ENCODE measurements around the gene ITGA2. TPM values are rescaled to one million over a fixed set of nuclear protein-coding genes. Genes with fewer than 3 reads are reported as not detected.

Gene ITGA2
- 0.69 and 0.92 TPM in 2 replicates for total RNA-seq (2021)
- Bru-seq, nascent RNA, result percentile 32 among the genes with signal in this experiment
- BruChase-seq, experiment 1, labeled RNA remaining after a 2-hour chase, result percentile 27 among the genes with signal in this experiment
- percentile 30 among the genes with signal in this experiment for BruChase-seq, experiment 2, labeled RNA remaining after a 6-hour chase
- long read RNA-seq, result 0 reads

- H3K9me3 ChIP-seq (ENCODE audit: low read depth, low read length, poor library complexity, severe bottlenecking), result no peaks in the 10 kb centered on the region
- CTCF ChIA-PET, result no interaction called here
- intact Hi-C loops (cut with micrococcal nuclease; ENCODE audit: unreplicated experiment), result no loop called here
- BruUV-seq (replicated peaks), result no TSS peak
- H3K36me3 ChIP-seq (ENCODE audit: insufficient read depth, low read length, poor library complexity, severe bottlenecking), result no peaks in the 10 kb centered on the region
- no peaks in the 10 kb centered on the region for H3K4me1 ChIP-seq (ENCODE audit: insufficient read depth, low read length, poor library complexity, severe bottlenecking)
- no peak for TF ChIP-seq EZH2 (IDR thresholded peaks at IDR 0.05; ENCODE audit: borderline replicate concordance, low read depth, low read length, poor library complexity, severe bottlenecking)
- no peak for TF ChIP-seq CTCF (conservative IDR thresholded peaks at IDR 0.05; ENCODE audit: low read depth, low read length)
- H3K27ac ChIP-seq (ENCODE audit: low read depth, low read length, poor library complexity, severe bottlenecking), result no peak within 1 kb of the TSS
- H3K27me3 ChIP-seq (replicated peaks; ENCODE audit: insufficient read depth, low read depth, low read length, poor library complexity), result peaks cover 26% of the 10 kb centered on the region
- H3K4me3 ChIP-seq (ENCODE audit: low read depth, low read length, poor library complexity, severe bottlenecking), result peak within 1 kb of the TSS; percentile 55
- POLR2A ChIA-PET (ENCODE audit: low non-redundant PET), result no interaction called here
- peak; percentile 33 for DNase-seq (ENCODE audit: low spot score)
Measured at GRCh38 chr5:52989025-52989780, at the start of gene ITGA2. Gene ITGA2 (plus strand): TSS chr5:52989352. CDS start chr5:52989469, 117 bp downstream.

GRCh38 chr5:52943285-52943684, 45.9 kb upstream of the ITGA2 start:
- CTCF ChIA-PET, result no interaction called here
- no peaks in the 10 kb centered on the region for H3K36me3 ChIP-seq (ENCODE audit: insufficient read depth, low read length, poor library complexity, severe bottlenecking)
- POLR2A ChIA-PET (ENCODE audit: low non-redundant PET), result no interaction called here
- H3K4me1 ChIP-seq (ENCODE audit: insufficient read depth, low read length, poor library complexity, severe bottlenecking), result peaks cover 15% of the 10 kb centered on the region
- H3K9me3 ChIP-seq (ENCODE audit: low read depth, low read length, poor library complexity, severe bottlenecking), result no peaks in the 10 kb centered on the region
- intact Hi-C loops (cut with micrococcal nuclease; ENCODE audit: unreplicated experiment), result loop anchor here (10.0 kb wide), 1 partner anchor 1282 kb away; no protein-coding TSS in a partner anchor
- no peak overlapping the region for H3K4me3 ChIP-seq (ENCODE audit: low read depth, low read length, poor library complexity, severe bottlenecking)
- TF ChIP-seq CTCF (conservative IDR thresholded peaks at IDR 0.05; ENCODE audit: low read depth, low read length), result 0 out of 2 replicates have a peak, but pooled peaks have one; percentile 18
- TF ChIP-seq EZH2 (IDR thresholded peaks at IDR 0.05; ENCODE audit: borderline replicate concordance, low read depth, low read length, poor library complexity, severe bottlenecking), result no peak
- H3K27me3 ChIP-seq (replicated peaks; ENCODE audit: insufficient read depth, low read depth, low read length, poor library complexity), result no peaks in the 10 kb centered on the region
- no peak for DNase-seq (ENCODE audit: low spot score)
- no peak overlapping the region for H3K27ac ChIP-seq (ENCODE audit: low read depth, low read length, poor library complexity, severe bottlenecking)
- BruUV-seq (replicated peaks), result no TSS peak

- no peak overlapping the region for H3K27ac ChIP-seq (ENCODE audit: low read depth, low read length, poor library complexity, severe bottlenecking)
- no TSS peak for BruUV-seq (replicated peaks)
- CTCF ChIA-PET, result no interaction called here
Measured at GRCh38 chr5:52943808-52944207, 45.3 kb upstream of the ITGA2 start.

More at GRCh38 chr5:52943808-52944207, 45.3 kb upstream of the ITGA2 start:
- H3K4me3 ChIP-seq (ENCODE audit: low read depth, low read length, poor library complexity, severe bottlenecking), result no peak overlapping the region
- no peak for TF ChIP-seq EZH2 (IDR thresholded peaks at IDR 0.05; ENCODE audit: borderline replicate concordance, low read depth, low read length, poor library complexity, severe bottlenecking)
- intact Hi-C loops (cut with micrococcal nuclease; ENCODE audit: unreplicated experiment), result loop anchor here (10.0 kb wide), 1 partner anchor 1281 kb away; no protein-coding TSS in a partner anchor
- peaks cover 15% of the 10 kb centered on the region for H3K4me1 ChIP-seq (ENCODE audit: insufficient read depth, low read length, poor library complexity, severe bottlenecking)
- H3K36me3 ChIP-seq (ENCODE audit: insufficient read depth, low read length, poor library complexity, severe bottlenecking), result no peaks in the 10 kb centered on the region
- H3K27me3 ChIP-seq (replicated peaks; ENCODE audit: insufficient read depth, low read depth, low read length, poor library complexity), result no peaks in the 10 kb centered on the region
- POLR2A ChIA-PET (ENCODE audit: low non-redundant PET), result no interaction called here
- no peaks in the 10 kb centered on the region for H3K9me3 ChIP-seq (ENCODE audit: low read depth, low read length, poor library complexity, severe bottlenecking)
- DNase-seq (ENCODE audit: low spot score), result no peak
